LoVo (cell line): ENCODE results near the gene SS18L1.

ENCODE experiments used
- DNase-seq: peaks from one replicate; pipeline ENCODE4 v3.0.0-alpha.2; 2016; ENCODE audit warnings: low spot score

SS18L1 gene

DNA sequence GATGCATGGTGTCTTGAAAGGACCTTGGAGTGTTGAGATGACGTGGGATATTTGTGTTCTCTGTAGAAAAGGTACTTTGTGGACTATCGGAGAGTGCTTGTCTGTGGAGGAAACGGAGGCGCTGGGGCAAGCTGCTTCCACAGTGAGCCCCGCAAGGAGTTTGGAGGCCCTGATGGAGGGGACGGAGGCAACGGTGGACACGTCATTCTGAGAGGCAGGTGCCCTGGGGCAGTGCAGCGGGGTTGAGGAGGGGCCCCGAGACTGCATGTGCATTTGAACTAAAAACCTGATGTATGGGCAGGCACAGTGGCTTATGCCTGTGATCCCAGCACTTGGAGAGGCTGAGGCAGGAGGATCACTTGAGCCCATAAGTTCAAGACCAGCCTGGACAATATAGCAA lies 52.2 kb downstream of the SS18L1 start:
- DNase-seq: no peak

GRCh38 chr20:62196286-62196685 lies 52.7 kb downstream of the SS18L1 start:
- DNase-seq: no peak

DNA sequence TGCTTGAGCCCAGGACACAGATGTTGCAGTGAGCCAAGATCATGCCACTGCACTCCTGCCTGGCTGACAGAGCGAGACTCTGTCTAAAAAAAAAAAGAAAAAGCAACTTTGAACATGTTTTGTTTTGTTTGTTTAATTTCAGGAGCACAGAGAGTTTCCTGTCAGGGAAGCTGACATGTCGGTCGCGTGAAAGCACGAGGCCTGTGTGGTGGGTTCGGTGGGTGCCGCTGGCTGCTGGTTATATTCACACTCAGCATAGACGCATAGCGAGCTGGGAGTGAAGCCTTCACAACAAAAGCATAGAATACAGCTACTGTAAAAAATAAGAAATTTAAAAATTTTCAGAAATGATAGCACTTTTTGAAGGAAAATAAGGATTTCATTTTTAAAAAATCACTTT lies 53.7 kb downstream of the SS18L1 start:
- no peak for DNase-seq

DNA sequence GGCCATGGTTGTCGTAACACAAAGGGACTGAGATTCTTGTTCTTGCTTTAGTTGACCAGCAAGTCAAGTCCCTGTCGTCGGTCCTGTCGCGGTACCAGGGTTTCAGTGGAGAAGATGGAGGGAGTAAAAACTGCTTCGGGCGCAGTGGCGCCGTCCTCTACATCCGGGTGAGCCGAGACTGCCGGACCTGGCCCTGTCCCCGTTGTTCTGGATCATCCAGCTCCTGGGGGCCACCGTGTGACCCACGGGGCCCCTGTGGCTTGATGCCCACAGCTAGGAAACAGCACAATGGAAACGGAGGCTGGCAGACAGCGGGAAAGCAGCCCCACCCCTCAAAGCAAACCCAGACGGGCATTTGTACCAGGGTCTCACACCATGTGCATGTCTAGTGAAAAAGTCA lies 54.2 kb downstream of the SS18L1 start:
- DNase-seq: no peak

DNA sequence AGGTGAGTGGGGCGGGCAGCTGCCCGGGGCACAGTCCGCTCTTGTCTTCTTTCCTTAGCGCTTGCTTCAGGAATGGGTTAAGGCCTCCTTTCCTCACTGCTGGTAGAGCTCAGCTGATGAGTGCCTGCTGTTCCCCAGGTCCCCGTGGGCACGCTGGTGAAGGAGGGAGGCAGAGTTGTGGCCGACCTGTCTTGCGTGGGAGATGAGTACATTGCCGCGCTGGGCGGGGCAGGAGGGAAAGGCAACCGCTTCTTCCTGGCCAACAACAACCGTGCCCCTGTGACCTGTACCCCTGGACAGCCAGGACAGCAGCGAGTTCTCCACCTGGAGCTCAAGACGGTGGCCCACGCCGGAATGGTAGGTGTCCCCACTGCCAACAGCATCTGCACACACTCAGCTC lies 54.9 kb downstream of the SS18L1 start:
- no peak for DNase-seq

DNA sequence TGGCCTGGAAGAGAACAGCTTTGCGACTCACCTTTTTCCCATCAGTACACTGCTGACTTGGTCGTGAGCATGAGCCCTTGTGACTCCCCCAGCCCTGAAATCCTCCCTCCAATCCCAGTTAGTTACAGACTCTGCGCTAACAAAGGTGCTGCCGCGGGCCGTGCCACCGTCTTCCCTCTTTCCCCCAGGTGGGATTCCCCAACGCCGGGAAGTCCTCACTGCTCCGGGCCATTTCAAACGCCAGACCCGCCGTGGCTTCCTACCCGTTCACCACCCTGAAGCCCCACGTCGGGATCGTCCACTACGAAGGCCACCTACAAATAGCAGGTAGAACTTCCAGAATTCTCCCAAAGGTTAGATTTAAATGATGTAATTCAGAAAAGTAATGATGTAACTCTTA lies 55.4 kb downstream of the SS18L1 start:
- DNase-seq: no peak

DNA sequence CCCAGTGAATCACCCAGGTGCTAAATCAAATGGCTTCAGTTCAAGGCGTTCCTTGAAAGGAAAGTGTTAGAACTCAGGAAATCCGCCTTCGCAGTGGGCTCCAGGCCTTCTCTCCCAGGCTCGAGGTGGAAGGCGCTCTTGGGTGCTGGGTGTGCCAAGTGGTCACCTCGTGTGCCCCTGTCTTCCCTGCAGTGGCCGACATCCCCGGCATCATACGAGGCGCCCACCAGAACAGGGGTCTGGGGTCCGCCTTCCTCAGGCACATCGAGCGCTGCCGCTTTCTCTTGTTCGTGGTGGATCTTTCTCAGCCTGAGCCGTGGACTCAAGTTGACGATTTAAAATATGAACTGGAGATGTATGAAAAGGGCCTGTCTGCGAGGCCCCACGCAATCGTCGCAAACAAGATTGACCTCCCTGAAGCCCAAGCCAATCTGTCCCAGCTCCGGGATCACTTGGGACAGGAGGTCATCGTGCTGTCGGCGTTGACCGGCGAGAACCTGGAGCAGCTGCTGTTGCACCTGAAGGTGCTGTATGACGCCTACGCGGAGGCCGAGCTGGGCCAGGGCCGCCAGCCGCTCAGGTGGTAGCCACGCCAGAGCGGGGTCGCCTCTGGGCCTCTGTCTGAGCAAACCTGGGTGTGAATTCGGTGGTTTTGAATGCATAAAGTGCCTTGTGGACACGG lies 57.1 kb downstream of the SS18L1 start:
- DNase-seq: no peak

GRCh38 chr20:62201173-62202082 lies 57.9 kb downstream of the SS18L1 start:
- DNase-seq: no peak

- no peak for DNase-seq
These were observed 58.5 kb downstream of the SS18L1 start for GRCh38 chr20:62202083-62202395.

DNA sequence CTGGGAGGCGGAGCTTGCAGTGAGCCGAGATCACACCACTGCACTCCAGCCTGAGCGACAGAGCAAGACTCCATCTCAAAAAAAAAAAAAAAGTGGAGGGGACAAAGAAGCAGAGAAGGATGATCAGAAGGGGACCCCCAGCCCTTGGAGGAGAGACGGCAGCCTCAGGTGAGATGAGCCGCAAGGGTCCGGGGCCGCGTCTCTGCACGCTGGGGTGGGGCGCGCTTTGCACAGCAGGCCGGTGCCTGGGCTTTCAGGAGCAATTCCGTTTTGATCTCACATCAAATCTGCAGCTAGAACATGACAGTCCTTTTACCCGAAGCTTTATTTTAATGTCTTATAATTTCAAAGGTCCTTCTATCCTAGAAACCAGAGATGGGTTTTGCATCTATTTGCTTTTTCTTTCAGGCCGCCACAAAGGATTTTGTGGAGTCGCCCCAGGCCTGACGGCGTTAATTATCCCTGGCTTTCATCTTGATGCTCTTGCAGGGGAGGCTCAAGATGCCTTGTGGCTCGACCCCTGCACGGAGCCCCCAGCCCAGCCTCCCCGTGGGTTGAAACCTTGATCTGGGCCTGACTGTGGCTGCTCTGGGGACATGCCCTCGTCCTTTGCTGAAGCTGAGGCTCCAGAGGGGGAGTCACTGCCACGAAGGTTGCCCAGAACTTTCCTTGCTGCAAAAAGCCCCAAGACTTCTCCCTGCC lies 59.3 kb downstream of the SS18L1 start:
- DNase-seq: no peak

DNA sequence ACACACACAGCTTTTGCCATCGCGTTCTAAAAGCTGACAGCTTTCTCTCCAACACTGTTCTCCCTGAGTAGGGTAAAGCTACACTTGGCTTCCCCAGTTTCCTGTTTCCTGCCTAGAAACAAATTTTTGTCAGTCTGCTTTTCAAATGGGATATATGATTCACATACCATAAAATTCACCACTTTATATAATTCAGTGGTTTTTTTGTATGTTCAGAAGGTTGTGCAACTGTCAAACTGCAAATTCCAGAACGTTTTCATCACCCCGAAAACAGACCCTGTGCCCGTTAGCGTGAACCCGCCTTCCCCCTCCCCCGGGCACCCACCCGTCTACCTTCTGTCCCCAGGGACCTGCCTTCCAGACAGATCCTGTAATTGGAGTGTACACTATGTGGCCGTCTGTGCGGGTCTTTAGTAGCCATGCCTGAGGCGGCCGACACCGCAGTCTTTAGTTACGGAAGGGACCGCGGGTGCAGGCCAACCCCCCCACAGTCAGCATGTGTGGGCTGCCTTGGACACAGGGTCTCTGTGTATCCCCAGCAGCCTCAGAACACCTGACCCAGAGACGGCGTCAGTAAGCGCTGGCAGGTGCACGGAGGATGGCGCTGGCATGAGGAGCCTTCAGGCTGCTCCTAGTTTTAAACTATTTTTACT lies 59.9 kb downstream of the SS18L1 start:
- no peak for DNase-seq

- no peak for DNase-seq
These were observed 62.2 kb downstream of the SS18L1 start for GRCh38 chr20:62205618-62206387.

GRCh38 chr20:62206388-62206775 lies 62.8 kb downstream of the SS18L1 start:
- no peak for DNase-seq

DNA sequence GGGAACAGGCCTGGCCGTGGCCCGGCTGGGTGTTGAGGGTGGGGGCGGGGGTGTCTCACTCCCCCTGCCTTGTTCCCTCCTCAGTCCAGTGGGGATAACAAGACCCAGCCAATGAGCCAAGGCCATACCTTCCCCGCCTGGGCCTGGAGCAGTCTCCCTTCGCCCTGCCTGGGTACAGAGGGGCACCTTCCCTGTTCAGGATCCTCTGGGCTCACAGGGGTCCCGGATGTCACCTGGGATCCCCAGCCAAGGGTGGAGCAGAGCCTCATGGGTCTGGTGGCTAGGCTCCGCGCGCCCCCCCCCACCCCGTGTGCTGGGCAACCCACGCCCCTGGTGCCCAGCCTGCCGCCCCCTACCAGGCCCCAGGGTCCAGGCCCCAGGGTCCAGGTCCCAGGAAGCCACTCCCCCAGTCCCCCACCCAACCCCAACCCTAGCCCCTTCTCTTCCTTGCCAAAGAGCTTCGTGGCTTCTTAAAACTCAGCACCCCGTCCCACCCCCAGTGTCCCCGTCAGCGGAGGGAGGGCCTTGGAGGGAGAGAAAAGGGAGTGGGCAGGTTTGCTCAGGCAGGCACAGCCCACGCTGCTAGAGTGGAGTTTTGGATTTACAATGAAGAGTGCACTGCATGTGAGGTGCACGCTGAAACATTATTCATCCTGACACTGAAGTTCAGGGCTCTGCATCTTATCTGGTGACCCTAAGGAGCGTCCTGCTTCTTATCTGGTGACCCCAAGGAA lies 64.7 kb downstream of the SS18L1 start:
- DNase-seq: no peak

DNA sequence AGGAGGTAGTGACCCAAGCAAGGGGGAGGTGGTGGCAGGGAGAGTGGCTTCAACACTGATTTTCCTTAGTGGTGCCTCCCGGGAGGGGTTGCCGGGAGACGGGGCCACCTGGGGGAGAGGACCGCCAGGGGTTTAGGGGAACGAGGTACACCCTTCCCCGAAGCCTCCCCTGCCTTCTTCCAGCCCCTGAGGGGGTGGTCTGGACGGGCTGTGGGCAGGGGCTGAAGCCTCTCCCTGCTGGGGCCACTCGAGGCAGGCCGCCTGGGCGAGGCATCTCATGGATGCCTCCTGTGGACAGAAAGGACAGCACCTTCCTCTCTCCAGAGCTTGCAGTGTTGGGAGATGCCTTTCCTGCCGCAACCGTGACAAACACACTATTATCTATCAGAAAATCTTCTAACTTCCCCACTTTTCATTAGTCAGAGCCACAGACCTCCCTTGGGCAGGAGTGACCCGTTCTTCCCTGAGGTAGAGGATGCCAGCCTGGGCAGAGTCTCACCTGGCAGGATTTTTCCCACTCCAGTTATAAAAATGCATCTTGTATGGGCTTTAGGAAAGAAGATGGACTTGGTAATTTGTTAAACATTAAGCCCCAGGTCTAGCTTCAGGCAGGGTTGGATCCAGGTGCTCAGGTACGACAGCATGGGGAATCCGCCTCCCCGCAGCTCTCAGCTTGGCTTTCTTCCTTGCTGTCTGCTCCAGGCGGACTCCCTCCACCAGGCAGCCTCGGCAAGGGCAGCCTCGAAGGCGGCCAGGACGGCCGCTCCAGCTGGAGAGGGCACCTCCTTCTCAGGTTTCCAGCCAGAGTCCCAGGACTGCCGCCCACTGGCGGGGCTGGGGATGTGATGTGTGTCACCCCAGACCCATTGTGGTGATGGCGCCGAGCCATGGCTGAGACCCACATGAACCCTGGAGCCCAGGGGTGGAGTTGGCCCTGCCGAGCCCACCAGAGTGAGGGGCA lies 65.5 kb downstream of the SS18L1 start:
- no peak for DNase-seq

GRCh38 chr20:62209850-62210495 lies 66.4 kb downstream of the SS18L1 start:
- DNase-seq: no peak

DNA sequence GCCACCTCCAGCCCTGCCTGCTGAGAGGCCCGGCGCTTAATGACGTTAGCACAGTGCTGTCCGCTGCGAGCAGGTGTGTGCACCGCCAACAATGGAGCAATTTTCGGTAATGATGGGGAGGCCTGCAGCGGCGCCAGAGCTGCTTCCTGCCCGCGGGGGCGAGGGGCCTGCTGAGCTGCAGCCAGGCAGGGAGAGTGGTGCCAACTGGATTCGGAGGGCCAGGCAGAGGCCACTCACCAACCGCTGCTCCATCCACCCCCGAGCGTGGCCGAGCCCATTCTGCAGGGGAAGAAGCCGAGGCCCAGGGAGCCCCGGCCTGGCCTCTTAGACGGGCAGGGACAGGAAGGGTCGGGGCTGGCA lies 66.9 kb downstream of the SS18L1 start:
- DNase-seq: no peak

DNA sequence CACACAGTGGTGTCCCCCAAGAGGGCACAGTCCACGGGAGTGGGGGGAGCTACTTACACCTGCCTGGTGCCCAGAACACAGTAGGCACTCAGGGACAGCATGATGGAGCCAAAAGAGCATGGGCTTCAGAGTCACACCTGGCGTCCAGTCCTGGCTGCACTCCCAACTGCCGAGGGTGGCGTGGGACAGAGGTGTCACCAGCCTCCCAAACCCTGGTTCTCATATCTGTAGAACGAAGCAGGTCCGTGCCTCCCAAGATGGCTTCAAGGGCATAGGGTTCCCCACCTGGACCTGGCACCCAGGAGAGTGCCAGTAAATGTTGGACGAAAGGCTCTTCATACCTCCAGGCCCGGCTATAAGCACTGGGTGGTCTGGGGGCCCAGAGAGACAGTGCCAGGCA lies 67.6 kb downstream of the SS18L1 start:
- no peak for DNase-seq

- DNase-seq: no peak
These were observed 68.3 kb downstream of the SS18L1 start for GRCh38 chr20:62211769-62212288.
